ENCODE measurements around the gene TRPC5OS. TPM values are rescaled to one million over a fixed set of nuclear protein-coding genes. Genes with fewer than 3 reads are reported as not detected.

Gene TRPC5OS
- polyA plus RNA-seq, 1 experiment = not detected

DNA sequence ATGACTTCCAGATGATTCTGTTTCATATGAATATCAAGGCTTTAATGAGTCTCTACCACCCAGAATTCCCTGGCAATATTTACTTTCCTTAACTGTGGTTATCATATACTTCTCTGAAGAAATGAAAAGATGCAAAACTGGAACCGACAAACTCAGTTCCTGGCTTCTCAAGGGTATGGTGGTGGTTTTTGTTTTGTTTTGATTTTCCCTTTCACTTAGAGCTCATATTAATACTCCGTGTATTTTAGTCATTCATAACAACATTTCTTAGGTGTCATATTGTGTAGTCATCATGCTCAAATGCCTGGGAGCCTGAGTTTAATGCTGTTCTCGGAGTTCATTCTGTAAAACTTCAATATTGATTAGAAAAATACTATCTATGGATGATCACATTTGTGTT is 665 bp downstream of the TRPC5OS start:
- no peak for DNase-seq (ENCODE audit: low read depth, low spot score)
- CTCF ChIA-PET = no interaction called here
- Histone ChIP-seq H3K4me3 (ENCODE audit: low read depth, low read length) (no peak overlapping the region), H3K27me3 (ENCODE audit: control insufficient read depth, insufficient read depth, low read length) (no peaks in the 10 kb centered on the region), H3K27ac (ENCODE audit: low read depth, low read length) (no peak overlapping the region), H3K9me3 (ENCODE audit: control insufficient read depth, insufficient read depth, low read length) (no peaks in the 10 kb centered on the region)
- TF ChIP-seq, protein P1, sequence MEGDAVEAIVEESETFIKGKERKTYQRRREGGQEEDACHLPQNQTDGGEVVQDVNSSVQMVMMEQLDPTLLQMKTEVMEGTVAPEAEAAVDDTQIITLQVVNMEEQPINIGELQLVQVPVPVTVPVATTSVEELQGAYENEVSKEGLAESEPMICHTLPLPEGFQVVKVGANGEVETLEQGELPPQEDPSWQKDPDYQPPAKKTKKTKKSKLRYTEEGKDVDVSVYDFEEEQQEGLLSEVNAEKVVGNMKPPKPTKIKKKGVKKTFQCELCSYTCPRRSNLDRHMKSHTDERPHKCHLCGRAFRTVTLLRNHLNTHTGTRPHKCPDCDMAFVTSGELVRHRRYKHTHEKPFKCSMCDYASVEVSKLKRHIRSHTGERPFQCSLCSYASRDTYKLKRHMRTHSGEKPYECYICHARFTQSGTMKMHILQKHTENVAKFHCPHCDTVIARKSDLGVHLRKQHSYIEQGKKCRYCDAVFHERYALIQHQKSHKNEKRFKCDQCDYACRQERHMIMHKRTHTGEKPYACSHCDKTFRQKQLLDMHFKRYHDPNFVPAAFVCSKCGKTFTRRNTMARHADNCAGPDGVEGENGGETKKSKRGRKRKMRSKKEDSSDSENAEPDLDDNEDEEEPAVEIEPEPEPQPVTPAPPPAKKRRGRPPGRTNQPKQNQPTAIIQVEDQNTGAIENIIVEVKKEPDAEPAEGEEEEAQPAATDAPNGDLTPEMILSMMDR (IDR thresholded peaks at IDR 0.05; ENCODE audit: low read depth, low read length) = no peak
- POLR2A ChIA-PET = no interaction called here

DNA sequence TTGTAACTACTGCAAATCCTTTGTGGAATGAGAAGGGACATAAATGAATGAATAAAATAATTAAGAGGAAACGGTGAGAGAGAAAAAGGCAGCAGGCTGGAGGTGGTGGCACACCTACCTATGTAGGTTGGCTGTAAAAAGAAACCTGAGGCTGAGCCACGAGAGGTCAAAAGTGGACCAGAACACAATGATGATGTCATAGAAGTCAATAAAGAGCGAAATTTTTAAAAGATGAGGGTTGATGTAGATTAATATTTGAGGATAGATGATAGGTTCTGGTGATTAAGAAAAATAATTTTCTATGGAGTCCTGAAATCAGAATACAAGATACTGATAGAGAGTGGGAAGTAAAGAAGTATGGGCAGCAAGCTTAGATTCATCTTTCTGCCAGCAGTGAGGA is 1.7 kb downstream of the TRPC5OS start:
- DNase-seq (ENCODE audit: low read depth, low spot score) = no peak
- POLR2A ChIA-PET = no interaction called here
- CTCF ChIA-PET = no interaction called here
- H3K27ac ChIP-seq (ENCODE audit: low read depth, low read length) = no peak overlapping the region
- H3K9me3 ChIP-seq (ENCODE audit: control insufficient read depth, insufficient read depth, low read length) = no peaks in the 10 kb centered on the region
- TF ChIP-seq, protein P1 (IDR thresholded peaks at IDR 0.05; ENCODE audit: low read depth, low read length) = no peak
- no peaks in the 10 kb centered on the region for H3K27me3 ChIP-seq (ENCODE audit: control insufficient read depth, insufficient read depth, low read length)
- H3K4me3 ChIP-seq (ENCODE audit: low read depth, low read length) = no peak overlapping the region

DNA sequence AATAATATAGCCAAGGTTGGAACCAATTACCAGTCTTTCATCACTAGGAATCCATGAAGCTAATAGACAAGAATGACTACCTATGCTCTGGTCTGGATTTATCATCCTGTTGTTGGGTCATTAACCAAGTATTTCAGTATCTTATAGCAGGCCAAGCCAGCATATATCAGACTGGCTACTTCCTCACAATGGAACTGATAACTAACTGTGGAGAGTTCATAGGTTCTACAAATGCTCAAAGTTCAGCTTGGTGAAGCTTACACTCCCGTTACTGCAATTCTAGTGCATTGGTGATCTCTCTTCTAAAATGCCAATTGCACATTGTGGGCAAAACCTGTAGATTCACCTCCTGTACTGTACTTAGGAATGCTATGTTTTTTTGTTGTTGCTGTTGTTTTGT is 4.8 kb downstream of the TRPC5OS start:
- H3K4me3 ChIP-seq (ENCODE audit: low read depth, low read length) = no peak overlapping the region
- TF ChIP-seq, protein P1 (IDR thresholded peaks at IDR 0.05; ENCODE audit: low read depth, low read length) = no peak
- CTCF ChIA-PET = no interaction called here
- no peak overlapping the region for H3K27ac ChIP-seq (ENCODE audit: low read depth, low read length)
- no peak for DNase-seq (ENCODE audit: low read depth, low spot score)
- POLR2A ChIA-PET = no interaction called here
- no peaks in the 10 kb centered on the region for H3K27me3 ChIP-seq (ENCODE audit: control insufficient read depth, insufficient read depth, low read length)
- H3K9me3 ChIP-seq (ENCODE audit: control insufficient read depth, insufficient read depth, low read length) = no peaks in the 10 kb centered on the region

DNA sequence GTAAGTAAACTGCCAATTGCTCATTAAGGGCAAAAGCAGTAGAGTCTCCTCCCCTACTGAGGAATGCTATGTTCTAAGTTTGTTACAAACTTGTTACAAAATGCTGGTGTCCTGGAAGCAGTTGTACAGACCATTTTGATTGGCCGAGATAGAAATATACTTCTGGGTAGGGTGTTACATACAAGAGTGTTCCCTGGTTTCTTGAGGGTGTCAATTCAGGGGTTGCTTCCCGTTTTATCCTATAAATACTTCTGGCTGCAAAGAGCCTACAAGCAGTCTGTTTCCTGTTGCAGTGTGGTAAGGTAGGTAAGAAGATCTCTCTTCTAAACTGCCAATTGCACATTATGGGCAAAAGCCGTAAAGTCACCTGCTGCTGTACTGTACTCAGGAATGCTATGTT is 5.7 kb downstream of the TRPC5OS start:
- Histone ChIP-seq H3K9me3 (ENCODE audit: control insufficient read depth, insufficient read depth, low read length) (no peaks in the 10 kb centered on the region), H3K27ac (ENCODE audit: low read depth, low read length) (no peak overlapping the region), H3K4me3 (ENCODE audit: low read depth, low read length) (no peak overlapping the region), H3K27me3 (ENCODE audit: control insufficient read depth, insufficient read depth, low read length) (no peaks in the 10 kb centered on the region)
- no peak for DNase-seq (ENCODE audit: low read depth, low spot score)
- TF ChIP-seq, protein P1 (IDR thresholded peaks at IDR 0.05; ENCODE audit: low read depth, low read length) = no peak
- ChIA-PET CTCF (no interaction called here), POLR2A (no interaction called here)

DNA sequence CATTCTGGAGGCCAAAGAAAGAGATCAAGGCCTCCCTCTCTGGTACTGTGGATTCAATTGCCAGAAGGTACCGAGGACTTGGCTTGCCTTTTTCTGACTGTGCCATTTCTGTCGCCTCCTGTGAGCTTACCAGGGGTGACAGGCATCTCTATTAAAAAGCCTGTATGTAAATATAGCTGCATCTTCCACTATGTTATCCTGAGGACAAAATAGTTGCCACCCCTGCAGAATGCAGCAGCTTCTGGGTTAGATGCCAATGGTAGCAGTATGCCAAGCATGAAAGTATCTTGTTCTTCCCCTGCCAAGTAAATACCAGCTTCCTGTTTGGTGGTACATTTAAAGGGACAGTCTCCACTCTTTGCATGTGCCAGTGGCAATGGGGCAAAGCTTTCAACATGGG is 10.7 kb downstream of the TRPC5OS start:
- H3K4me3 ChIP-seq (ENCODE audit: low read depth, low read length) = no peak overlapping the region
- no peaks in the 10 kb centered on the region for H3K27me3 ChIP-seq (ENCODE audit: control insufficient read depth, insufficient read depth, low read length)
- H3K9me3 ChIP-seq (ENCODE audit: control insufficient read depth, insufficient read depth, low read length) = no peaks in the 10 kb centered on the region
- ChIA-PET POLR2A (no interaction called here), CTCF (no interaction called here)
- TF ChIP-seq, protein P1 (IDR thresholded peaks at IDR 0.05; ENCODE audit: low read depth, low read length) = no peak
- no peak for DNase-seq (ENCODE audit: low read depth, low spot score)
- H3K27ac ChIP-seq (ENCODE audit: low read depth, low read length) = no peak overlapping the region
